Activated CD4-positive, alpha-beta T cell treated with anti-CD3 and anti-CD28 coated beads for 1 hour (primary cell): ENCODE results near the gene HSPA1B.
A peak's percentile ranks its signal among the peaks of the same experiment; 100 is the strongest.
"Not testable (repeated sequence)": the region's sequence is repeated elsewhere in the genome, so short reads cannot be mapped to it uniquely, and the experiment has no call there.

ENCODE experiments used
- DNase-seq: peaks from one replicate; pipeline ENCODE4 v3.0.0-alpha.2; 2020

Gene HSPA1B

GRCh38 chr6:31827286-31828079 is at the start of gene HSPA1B:
Gene HSPA1B, plus strand, starts transcription at chr6:31827738. Its CDS starts 213 bp downstream, at chr6:31827951.
- peak; percentile 85 for DNase-seq

- DNase-seq, result no peak
Measured at GRCh38 chr6:31778193-31778592, 49.3 kb upstream of the HSPA1B start.

GRCh38 chr6:31778999-31779885 is 48.3 kb upstream of the HSPA1B start:
- no peak for DNase-seq

- no peak for DNase-seq
Measured at GRCh38 chr6:31779908-31780307, 47.6 kb upstream of the HSPA1B start.

GRCh38 chr6:31780507-31781243 is 46.9 kb upstream of the HSPA1B start:
- DNase-seq, result no peak

GRCh38 chr6:31781244-31782125 is 46.1 kb upstream of the HSPA1B start:
- DNase-seq, result no peak

GRCh38 chr6:31782126-31782855 is 45.2 kb upstream of the HSPA1B start:
- no peak for DNase-seq

GRCh38 chr6:31784098-31784925 is 43.2 kb upstream of the HSPA1B start:
- no peak for DNase-seq

- DNase-seq, result no peak
Measured at GRCh38 chr6:31785475-31785874, 42.1 kb upstream of the HSPA1B start.

GRCh38 chr6:31791324-31792089 is 36.0 kb upstream of the HSPA1B start:
- DNase-seq, result no peak

- DNase-seq, result no peak
Measured at GRCh38 chr6:31792090-31792374, 35.5 kb upstream of the HSPA1B start.

- no peak for DNase-seq
Measured at GRCh38 chr6:31792761-31793171, 34.8 kb upstream of the HSPA1B start.

- DNase-seq, result not testable (repeated sequence)
Measured at GRCh38 chr6:31793927-31794245, 33.7 kb upstream of the HSPA1B start.

GRCh38 chr6:31794294-31794865 is 33.2 kb upstream of the HSPA1B start:
- DNase-seq, result no peak

- no peak for DNase-seq
Measured at GRCh38 chr6:31794866-31795615, 32.5 kb upstream of the HSPA1B start.

GRCh38 chr6:31795616-31796298 is 31.8 kb upstream of the HSPA1B start, which contains the start of gene VARS1:
Gene VARS1, minus strand, starts transcription at chr6:31795752. Its CDS starts 535 bp downstream, at chr6:31795217.
- DNase-seq, result peak; percentile 75

- DNase-seq, result no peak
Measured at GRCh38 chr6:31796993-31797385, 30.5 kb upstream of the HSPA1B start.

GRCh38 chr6:31797588-31797987 is 29.9 kb upstream of the HSPA1B start:
- DNase-seq, result no peak
